ENCODE results near the gene KRT81.
"Not testable (repeated sequence)": the region's sequence is repeated elsewhere in the genome, so short reads cannot be mapped to it uniquely, and the experiment has no call there.

The KRT81 gene

GRCh38 chr12:52268212-52268611 is 23.1 kb downstream of the KRT81 start:
- no peak for DNase-seq

GRCh38 chr12:52267699-52268098 is 23.6 kb downstream of the KRT81 start:
- no peak for DNase-seq

- DNase-seq = no peak
These were observed 24.1 kb downstream of the KRT81 start for GRCh38 chr12:52267266-52267665.

- no peak for DNase-seq
These were observed 24.8 kb downstream of the KRT81 start for GRCh38 chr12:52266514-52266913.

DNA sequence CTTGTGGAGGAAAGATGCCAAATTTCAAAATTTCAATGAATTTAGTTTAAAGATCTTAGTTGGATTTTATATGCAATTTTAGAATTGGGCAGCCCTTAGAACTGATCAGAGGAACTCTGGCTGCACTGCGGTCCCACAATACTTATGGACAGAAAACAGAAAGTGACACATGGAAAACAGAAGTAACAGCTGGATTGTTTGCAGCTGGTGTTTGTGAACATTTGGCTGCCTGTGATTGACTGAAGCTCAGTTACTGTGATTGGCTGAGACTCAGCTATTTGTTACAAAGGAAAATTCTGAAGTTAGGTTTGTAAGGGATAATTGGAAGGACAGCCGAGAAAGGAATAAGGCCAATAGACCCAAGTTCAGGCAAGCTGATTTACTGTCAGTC is 26.9 kb downstream of the KRT81 start:
- DNase-seq = no peak

- DNase-seq = no peak
These were observed 27.4 kb downstream of the KRT81 start for GRCh38 chr12:52263761-52264434.

GRCh38 chr12:52262286-52262685 is 29.0 kb downstream of the KRT81 start:
- DNase-seq = no peak

DNA sequence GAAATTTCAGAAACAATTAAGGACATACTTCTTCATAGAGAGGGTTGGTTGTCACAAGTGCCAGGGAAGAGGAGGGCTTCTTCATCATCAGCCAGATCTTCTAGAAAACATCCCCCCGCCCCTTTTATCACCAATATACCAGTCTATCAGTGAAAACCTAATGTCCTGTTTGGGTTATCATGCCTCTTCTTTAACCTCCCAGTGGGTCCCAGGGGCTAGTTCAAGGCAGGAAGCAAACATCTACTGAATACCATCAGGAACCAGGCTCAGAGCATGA is 30.2 kb downstream of the KRT81 start:
- no peak for DNase-seq

- no peak for DNase-seq
These were observed 30.8 kb downstream of the KRT81 start for GRCh38 chr12:52260361-52261207.

- DNase-seq = peak; percentile 49
These were observed 31.6 kb downstream of the KRT81 start for GRCh38 chr12:52259657-52260243.

- no peak for DNase-seq
These were observed 32.9 kb downstream of the KRT81 start for GRCh38 chr12:52258335-52258901.

- DNase-seq = not testable (repeated sequence)
These were observed 33.4 kb downstream of the KRT81 start for GRCh38 chr12:52257922-52258321.

DNA sequence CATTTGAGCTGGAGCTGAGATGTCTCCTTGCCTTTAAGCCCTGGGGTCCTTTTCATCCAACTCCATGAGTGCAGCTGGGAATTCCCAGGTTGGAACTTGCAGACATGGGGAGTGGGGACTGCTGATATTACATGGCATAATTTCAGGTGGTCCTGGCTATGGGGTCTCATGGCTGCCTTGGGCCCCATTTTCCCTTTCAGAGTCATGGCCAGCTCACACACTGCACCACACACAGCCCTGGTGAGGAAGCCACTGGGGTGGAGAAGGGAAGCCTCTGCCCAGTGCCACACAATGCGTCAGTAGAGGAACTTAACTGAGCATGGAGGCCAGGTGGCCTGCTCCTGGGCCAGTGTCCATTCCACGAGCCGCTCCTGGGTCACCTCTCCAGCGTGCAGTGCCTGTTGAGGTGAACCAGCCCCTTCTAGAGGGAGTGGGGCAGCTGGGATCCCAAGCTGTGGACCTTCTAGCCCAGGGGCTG is 34.2 kb downstream of the KRT81 start:
- DNase-seq = no peak

DNA sequence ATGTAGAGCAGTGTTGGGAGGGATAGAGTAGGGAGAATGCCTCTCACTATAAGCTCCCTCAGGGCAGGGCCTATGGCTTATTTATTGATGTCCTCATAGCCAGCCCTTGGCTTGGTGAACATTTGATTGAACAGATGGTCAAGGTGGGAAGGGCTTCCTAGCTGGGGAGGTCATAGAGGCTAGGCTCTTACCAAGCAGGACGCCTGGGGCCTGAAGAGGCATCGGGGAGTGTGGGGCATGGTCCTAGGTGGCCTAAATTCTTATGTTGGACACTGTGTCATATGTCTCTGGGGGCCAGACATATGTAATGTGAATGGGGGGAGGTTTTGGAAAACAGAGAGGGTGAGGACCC is 34.8 kb downstream of the KRT81 start:
- no peak for DNase-seq

DNA sequence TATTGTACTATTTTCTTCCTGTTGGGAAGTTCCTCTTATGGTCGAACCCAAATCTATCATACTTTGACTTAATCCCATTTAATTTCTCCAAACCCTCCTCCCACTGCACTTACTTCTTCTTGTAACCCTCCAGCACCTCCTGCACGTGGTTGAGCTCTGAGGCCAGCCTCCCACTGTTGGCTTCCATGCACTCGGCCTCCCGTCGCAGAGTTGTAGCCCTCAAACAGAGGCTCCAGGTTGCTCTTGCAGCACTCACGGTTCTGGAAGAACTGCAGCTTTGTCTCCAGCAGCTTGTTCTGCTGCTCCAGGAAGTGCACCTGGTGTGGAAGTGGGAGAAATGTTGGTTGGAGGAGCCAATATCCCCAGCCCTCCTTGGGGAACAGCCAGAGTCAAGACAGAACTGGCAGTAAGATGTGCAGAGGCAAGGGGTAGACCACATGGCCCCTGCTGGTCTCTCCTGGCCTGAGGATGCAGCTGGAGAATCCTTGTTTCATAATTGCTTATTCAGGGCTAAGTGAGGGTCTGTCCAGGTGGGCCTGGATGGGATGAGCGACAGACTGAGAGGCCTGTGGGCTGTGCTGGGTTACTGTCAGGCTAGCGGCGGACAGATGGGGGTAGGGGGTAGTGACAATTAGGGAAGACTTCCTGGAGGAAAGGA is 35.3 kb downstream of the KRT81 start:
- DNase-seq = no peak

DNA sequence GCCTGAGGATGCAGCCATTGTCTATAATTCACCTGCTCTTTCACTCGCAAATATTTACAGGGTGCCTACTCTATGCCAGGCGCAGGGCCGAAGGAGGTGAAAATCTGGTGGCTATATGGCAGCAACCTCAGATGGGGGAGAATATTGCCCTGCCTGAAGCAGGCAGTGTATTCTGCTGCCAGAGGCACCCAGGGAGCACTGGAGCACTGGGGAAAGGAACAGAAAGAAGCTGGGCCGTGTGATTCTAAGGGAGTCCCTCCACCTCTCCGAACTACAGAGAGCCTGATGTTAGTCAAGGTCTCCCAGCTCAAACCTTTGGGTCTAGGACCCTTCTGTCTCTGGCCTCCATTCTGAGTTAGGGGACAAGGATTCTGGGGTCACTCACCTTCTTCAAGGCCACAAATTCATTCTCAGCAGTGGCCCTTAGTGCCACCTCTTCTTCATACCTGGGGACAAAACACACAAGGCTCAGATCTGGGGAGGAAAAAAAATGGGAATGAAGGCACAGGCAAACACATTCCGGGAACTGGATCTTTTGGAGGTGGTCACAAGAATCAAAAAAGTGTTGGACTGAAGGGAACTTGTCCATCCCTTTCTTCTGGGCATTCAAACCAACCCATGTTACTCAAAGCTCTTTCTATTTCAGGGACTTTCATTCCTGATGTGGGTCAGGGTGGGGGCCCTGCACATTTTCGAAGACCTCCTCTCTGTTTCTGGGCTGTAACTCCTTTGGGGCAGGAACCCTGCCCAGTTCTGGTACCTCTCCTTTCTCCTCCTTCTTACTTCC is 36.2 kb downstream of the KRT81 start:
- DNase-seq = no peak

DNA sequence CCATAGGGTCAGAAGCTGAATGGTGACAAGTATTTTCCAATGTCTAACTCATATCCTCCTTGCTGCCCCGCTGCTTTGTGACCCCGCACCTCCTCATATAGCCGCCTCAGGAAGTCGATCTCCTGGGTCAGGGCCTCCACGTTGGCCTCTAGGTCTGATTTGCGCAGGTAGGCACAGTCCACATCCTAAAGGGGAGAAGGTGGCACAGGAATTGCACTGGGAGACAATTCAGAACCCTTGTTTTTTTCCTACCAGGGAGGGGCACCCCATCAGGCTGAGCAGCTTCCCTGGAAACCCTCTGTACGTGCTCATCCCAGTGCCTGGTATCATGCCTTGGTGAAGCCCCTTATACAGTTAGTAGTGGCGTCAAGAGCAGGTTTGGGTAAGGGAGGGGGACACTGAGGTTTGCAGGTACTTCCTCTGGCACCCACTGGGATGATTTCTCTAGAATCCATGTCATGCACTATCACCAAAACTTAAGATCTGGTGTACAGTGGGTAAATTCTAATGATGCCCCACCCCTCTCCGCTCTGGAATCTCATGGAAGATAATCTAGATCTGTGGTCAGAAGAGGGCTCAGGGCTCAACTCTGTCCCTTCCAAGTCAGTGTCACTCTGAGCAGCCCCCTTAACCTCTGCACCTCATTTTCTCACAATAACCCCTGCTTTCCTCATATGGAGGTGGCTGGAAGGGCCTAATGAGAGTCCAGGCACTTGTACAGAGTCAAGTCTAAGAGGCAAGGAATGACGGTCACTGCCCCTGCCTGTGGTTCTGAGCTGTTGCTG is 37.0 kb downstream of the KRT81 start:
- no peak for DNase-seq

- DNase-seq = no peak
These were observed 37.7 kb downstream of the KRT81 start for GRCh38 chr12:52253391-52254179.

DNA sequence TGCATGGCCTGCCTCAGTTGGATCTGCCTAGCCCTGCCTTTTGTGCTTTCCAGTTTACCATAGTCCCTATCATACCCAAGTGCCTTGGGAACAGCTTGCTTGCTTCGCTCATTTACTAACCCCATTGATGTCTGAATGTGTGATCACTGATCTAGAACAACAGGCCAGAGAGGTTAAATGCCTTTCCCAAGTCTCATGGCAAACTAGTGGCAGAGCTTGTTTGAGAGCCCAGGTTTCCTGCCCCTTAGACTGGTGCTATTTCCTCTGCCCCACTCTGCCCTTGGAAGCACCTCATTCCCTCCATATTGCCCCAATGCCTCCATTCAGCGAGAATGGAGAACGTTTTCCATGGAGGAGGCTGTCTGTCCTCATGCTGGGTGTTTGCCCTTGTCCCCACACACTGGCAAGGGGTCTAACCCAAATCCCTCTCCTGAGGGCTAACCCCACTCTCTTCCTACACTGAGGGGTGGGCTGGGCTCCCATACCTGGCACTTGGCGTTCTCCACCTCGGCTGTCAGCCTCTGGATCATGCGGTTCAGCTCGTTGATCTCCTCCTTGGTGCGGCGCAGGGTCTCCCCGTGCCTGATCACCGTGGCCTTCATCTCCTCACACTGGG is 38.5 kb downstream of the KRT81 start:
- no peak for DNase-seq

- DNase-seq = not testable (repeated sequence)
These were observed 39.1 kb downstream of the KRT81 start for GRCh38 chr12:52252175-52252615.
